Esophagus muscularis mucosa (tissue), 4 donors: Measurements from ENCODE around the gene CXXC5.

Experiments used
- CTCF ChIP-seq, 3 experiments: fragments of 200-600 bp in 2 of 3; fragments of 450-650 bp in 1 of 3; sonication (generic) in 2 of 3; IDR thresholded peaks; one replicate each; pipeline ENCODE4 v1.5.1; 2017 to 2019; ENCODE audit warnings: antibody characterized with exemption in 3 of 3, mild to moderate bottlenecking in 2 of 3, moderate library complexity in 1 of 3
- EP300 ChIP-seq: sonication (generic); formaldehyde crosslinking; IDR thresholded peaks from one replicate; pipeline ENCODE4 v1.6.1; 2017; ENCODE audit warnings: antibody characterized with exemption
- POLR2A ChIP-seq: fragments of 450-650 bp; IDR thresholded peaks from one replicate; pipeline ENCODE4 v1.6.1; 2017; ENCODE audit warnings: antibody characterized with exemption, moderate library complexity, mild to moderate bottlenecking, low read depth
- POLR2AphosphoS5 ChIP-seq, 2 donors: sonication (generic); formaldehyde crosslinking; IDR thresholded peaks; one replicate each; pipeline ENCODE4 v1.6.1; 2017; ENCODE audit warnings: antibody characterized with exemption in 2 of 2

DNA sequence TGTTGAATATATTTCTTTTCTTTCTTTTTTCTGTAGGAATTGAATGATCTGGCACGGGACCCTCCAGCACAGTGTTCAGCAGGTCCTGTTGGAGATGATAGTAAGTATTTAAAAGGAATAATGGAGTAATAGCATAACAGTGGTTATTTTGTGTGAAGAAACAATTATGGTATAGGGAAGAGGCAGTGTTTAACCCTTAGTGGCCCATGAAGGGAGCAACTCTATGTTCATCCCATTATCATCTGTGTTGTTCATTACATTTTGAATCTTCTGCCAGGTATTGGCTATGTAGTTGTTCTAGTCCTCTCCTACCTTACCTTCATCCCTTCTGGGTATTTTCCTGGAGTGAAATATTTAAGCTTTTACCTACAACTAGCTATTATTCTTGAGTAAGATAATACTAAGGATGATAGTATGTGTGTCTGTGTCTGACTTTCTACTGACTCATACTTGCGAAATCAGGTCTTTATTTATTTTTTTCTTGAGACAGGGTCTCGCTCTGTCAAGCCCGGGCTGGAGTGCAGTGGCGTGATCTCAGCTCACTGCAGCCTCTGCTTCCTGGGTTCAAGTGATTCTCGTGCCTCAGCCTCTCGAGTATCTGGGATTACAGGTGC lies 47.7 kb upstream of the CXXC5 start:
- TF ChIP-seq POLR2A (no peak), CTCF (IDR thresholded peaks at IDR 0.05) (no peak), POLR2AphosphoS5 (IDR thresholded peaks at IDR 0.05) (no peak), EP300 (no peak)
